GM23248 (cell line): Measurements from ENCODE around the gene SLC48A1. TPM values are rescaled to one million over a fixed set of nuclear protein-coding genes. Genes with fewer than 3 reads are reported as not detected.

ENCODE experiments used
- DNase-seq: peaks from one replicate; pipeline ENCODE4 v3.0.0-alpha.2; 2015
- H2AFZ ChIP-seq: fragments of 200-600 bp; sonication (generic); 2 replicates; pipeline ENCODE4 v1.6.1; 2016; ENCODE audit warnings: antibody characterized with exemption
- H3F3A ChIP-seq: fragments of 200-600 bp; sonication (generic); 2 replicates; pipeline ENCODE4 v1.6.1; 2016; ENCODE audit warnings: mild to moderate bottlenecking, antibody characterized with exemption, mixed run types; ENCODE audit not compliant: insufficient read depth
- H3K27ac ChIP-seq: fragments of 200-600 bp; sonication (generic); 2 replicates; pipeline ENCODE4 v1.5.1; 2016; ENCODE audit warnings: mild to moderate bottlenecking
- H3K27me3 ChIP-seq: fragments of 200-600 bp; sonication (generic); replicated peaks from 2 replicates; pipeline ENCODE4 v1.6.1; 2016; ENCODE audit warnings: mild to moderate bottlenecking; ENCODE audit not compliant: insufficient read depth
- H3K36me3 ChIP-seq: fragments of 200-600 bp; sonication (generic); 2 replicates; pipeline ENCODE4 v1.6.1; 2016; ENCODE audit warnings: low read depth, mild to moderate bottlenecking
- H3K4me1 ChIP-seq: fragments of 200-600 bp; sonication (generic); 2 replicates; pipeline ENCODE4 v1.6.1; 2016; ENCODE audit warnings: mild to moderate bottlenecking; ENCODE audit not compliant: insufficient read depth
- H3K4me2 ChIP-seq: fragments of 200-600 bp; sonication (generic); one replicate; pipeline ENCODE4 v1.6.1; 2016; ENCODE audit warnings: mild to moderate bottlenecking; ENCODE audit not compliant: unreplicated experiment
- H3K4me3 ChIP-seq: fragments of 200-600 bp; sonication (generic); 2 replicates; pipeline ENCODE4 v1.5.1; 2016; ENCODE audit warnings: mild to moderate bottlenecking
- H3K79me2 ChIP-seq: fragments of 200-600 bp; sonication (generic); 2 replicates; pipeline ENCODE4 v1.6.1; 2016; ENCODE audit warnings: mild to moderate bottlenecking; ENCODE audit not compliant: insufficient read depth
- H3K9ac ChIP-seq: fragments of 200-600 bp; sonication (generic); 2 replicates; pipeline ENCODE4 v1.6.1; 2016; ENCODE audit warnings: mild to moderate bottlenecking
- H3K9me2 ChIP-seq: fragments of 200-600 bp; sonication (generic); 2 replicates; pipeline ENCODE4 v1.6.1; 2016; ENCODE audit warnings: mixed run types, mild to moderate bottlenecking, moderate library complexity; ENCODE audit not compliant: insufficient read depth
- H3K9me3 ChIP-seq: fragments of 200-600 bp; sonication (generic); one replicate; pipeline ENCODE4 v1.6.1; 2017; ENCODE audit warnings: low read depth
- H4K20me1 ChIP-seq: fragments of 200-600 bp; sonication (generic); 2 replicates; pipeline ENCODE4 v1.6.0; 2016; ENCODE audit not compliant: insufficient read depth
- EZH2 ChIP-seq: fragments of 200-600 bp; sonication (generic); IDR thresholded peaks from 2 replicates; pipeline ENCODE4 v1.6.1; 2018; ENCODE audit warnings: antibody characterized with exemption, mild to moderate bottlenecking; ENCODE audit not compliant: insufficient read depth, poor library complexity, severe bottlenecking
- EZH2phosphoT487 ChIP-seq: fragments of 200-600 bp; sonication (generic); IDR thresholded peaks from 2 replicates; pipeline ENCODE4 v1.6.1; 2018; ENCODE audit warnings: antibody characterized with exemption, moderate library complexity, mild to moderate bottlenecking, low read depth; ENCODE audit not compliant: insufficient read depth
- WGBS, 2 experiments: methylation state at CpG; one replicate each; pipeline ENCODE4 v1.1.6; 2015 to 2017; ENCODE audit warnings: low lambda C conversion rate in 2 of 2, low coverage in 1 of 2; ENCODE audit errors: missing lambda C conversion rate in 2 of 2; 5-methylcytosine and 5-hydroxymethylcytosine counted together
- in situ Hi-C: fragments of 300-500 bp; cut with MboI; formaldehyde crosslinking; loops from 2 replicates; pipeline ENCODE4 v1.15.0; 2020
- polyA plus RNA-seq: library from polyadenylated mRNA; unstranded; fragments of >200 nt; fragmentation: Nextera tagmentation; extraction: Ambion mirVana; gene quantifications from 2 replicates; pipeline ENCODE4 v1.2.1, GENCODE V29; 2016
- total RNA-seq: library from RNA; depleted of rRNA; stranded (reverse); fragments of >200 nt; shearing (Covaris generic); gene quantifications from 2 replicates; pipeline ENCODE4 v1.2.3, GENCODE V29; 2014

SLC48A1 gene
- total and polyA plus RNA-seq, 2 experiments from 2014 or later, result 16.4 to 21.8 TPM

DNA sequence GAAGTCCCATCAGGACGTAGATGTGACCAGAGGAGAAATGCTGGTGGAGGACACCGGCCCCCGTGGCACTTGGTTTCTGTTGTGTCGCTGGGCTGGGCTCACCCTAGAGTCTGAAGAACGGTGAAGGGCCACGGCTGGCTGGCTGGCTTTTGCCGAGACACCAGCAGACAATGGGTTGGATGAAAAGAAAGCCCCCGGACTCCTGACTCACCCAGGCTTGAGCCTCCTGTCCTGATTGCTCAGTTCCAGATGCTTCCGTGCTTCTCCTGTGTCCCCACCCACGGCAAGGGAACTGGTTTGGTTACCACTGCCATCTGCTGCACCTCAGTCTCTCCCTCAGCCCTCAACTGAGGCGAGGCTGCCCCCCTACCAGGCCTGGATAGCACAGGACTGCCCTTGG is 37.4 kb upstream of the SLC48A1 start:
- no peaks in the 10 kb centered on the region for H3K27me3 ChIP-seq
- WGBS, 2 experiments, result 70 to 79% methylated on average over 11 of the region's 11 CpGs
- no peaks in the 10 kb centered on the region for H3K79me2 ChIP-seq
- peaks cover 16% of the 10 kb centered on the region for H3K4me1 ChIP-seq
- no peak overlapping the region for H2AFZ ChIP-seq
- peak; percentile 55 for DNase-seq
- H3K36me3 ChIP-seq, result no peaks in the 10 kb centered on the region
- no peak overlapping the region for H3K9ac ChIP-seq
- H3F3A ChIP-seq, result peaks cover 4% of the 10 kb centered on the region
- no peak overlapping the region for H3K27ac ChIP-seq
- H4K20me1 ChIP-seq, result no peaks in the 10 kb centered on the region
- no peak for TF ChIP-seq EZH2
- no peak for TF ChIP-seq EZH2phosphoT487
- no peak overlapping the region for H3K4me3 ChIP-seq
- no peak overlapping the region for H3K4me2 ChIP-seq
- in situ Hi-C loops, result no loop called here
- H3K9me2 ChIP-seq, result no peaks in the 10 kb centered on the region
- no peaks in the 10 kb centered on the region for H3K9me3 ChIP-seq

- in situ Hi-C loops, result no loop called here
- Histone ChIP-seq H3K4me1 (peaks cover 11% of the 10 kb centered on the region), H3K27ac (no peak overlapping the region)
Observed at GRCh38 chr12:47736216-47736615, 36.8 kb upstream of the SLC48A1 start.

DNA sequence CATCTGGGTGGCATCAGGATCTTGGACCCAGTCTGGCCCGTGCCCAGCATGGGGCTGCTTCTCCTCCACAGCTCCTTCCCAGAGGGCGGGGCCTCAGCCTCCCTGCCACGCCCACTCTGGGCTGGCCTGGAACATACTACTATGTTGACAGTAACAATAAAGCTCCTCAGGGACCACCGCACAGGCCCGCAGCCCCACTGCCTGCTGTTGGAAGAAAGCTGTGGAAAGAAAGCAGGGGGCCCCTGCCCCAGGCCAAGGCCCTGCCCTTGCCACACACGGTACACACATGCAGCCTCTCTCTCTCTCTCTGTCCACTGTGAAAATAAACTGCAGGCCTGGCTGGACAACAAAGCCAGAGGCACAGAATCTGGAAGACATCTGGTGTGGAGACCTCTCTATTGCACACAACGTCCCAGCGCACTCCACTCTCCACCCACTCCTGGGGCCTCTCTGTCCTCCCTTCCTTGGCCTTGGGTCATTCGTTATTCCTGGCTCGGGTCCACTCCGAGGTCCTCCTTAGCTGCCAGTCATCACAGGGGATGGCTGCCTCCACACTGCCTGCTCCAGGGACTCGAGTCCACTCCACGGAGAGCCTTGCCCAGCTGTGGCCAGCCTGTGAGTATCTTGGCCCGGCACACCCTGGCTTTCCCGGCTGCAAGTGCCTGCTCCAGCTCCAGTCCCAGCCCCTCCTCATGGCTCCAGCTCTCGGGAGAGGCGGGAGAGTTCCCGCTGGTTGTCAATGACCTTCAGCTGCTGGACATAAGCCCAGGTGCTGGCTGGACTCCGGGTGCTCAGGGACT is 36.0 kb upstream of the SLC48A1 start:
- no peaks in the 10 kb centered on the region for H3K79me2 ChIP-seq
- no peaks in the 10 kb centered on the region for H3K9me2 ChIP-seq
- TF ChIP-seq EZH2 (no peak), EZH2phosphoT487 (no peak)
- in situ Hi-C loops, result no loop called here
- no peaks in the 10 kb centered on the region; the same call in 1 of the 2 replicates for H3F3A ChIP-seq
- H3K4me3 ChIP-seq, result no peak overlapping the region
- H3K27me3 ChIP-seq, result no peaks in the 10 kb centered on the region
- peak; percentile 78 for DNase-seq
- H3K36me3 ChIP-seq, result no peaks in the 10 kb centered on the region
- 11% methylated on average over 19 of the region's 19 CpGs for WGBS, 2 experiments
- peaks cover 11% of the 10 kb centered on the region for H3K4me1 ChIP-seq
- peak overlapping the region; percentile 33; the same call in 1 of the 2 replicates for H3K27ac ChIP-seq
- H3K4me2 ChIP-seq, result peak overlapping the region; percentile 32
- peak overlapping the region; percentile 72 for H2AFZ ChIP-seq
- H4K20me1 ChIP-seq, result no peaks in the 10 kb centered on the region
- no peaks in the 10 kb centered on the region for H3K9me3 ChIP-seq
- H3K9ac ChIP-seq, result peak overlapping the region; percentile 30; the same call in 1 of the 2 replicates

More at GRCh38 chr12:47736216-47736615, 36.8 kb upstream of the SLC48A1 start:
- Histone ChIP-seq H3F3A (no peaks in the 10 kb centered on the region; the same call in 1 of the 2 replicates), H3K36me3 (no peaks in the 10 kb centered on the region), H3K9ac (no peak overlapping the region), H3K79me2 (no peaks in the 10 kb centered on the region), H3K4me3 (no peak overlapping the region), H3K27me3 (no peaks in the 10 kb centered on the region), H3K4me2 (no peak overlapping the region), H3K9me2 (no peaks in the 10 kb centered on the region), H2AFZ (no peak overlapping the region), H4K20me1 (no peaks in the 10 kb centered on the region), H3K9me3 (no peaks in the 10 kb centered on the region)
- 41 to 57% methylated on average over 4 of the region's 4 CpGs for WGBS, 2 experiments
- TF ChIP-seq EZH2, result no peak
- no peak for TF ChIP-seq EZH2phosphoT487
- no peak for DNase-seq

GRCh38 chr12:47737936-47738594 is 35.0 kb upstream of the SLC48A1 start:
- no peaks in the 10 kb centered on the region for H3K36me3 ChIP-seq
- H3K9me3 ChIP-seq, result no peaks in the 10 kb centered on the region
- TF ChIP-seq EZH2phosphoT487 (no peak), EZH2 (no peak)
- no peak overlapping the region for H3K27ac ChIP-seq
- H3K4me2 ChIP-seq, result no peak overlapping the region
- no peak for DNase-seq
- H3K9me2 ChIP-seq, result no peaks in the 10 kb centered on the region
- WGBS, 2 experiments, result 87 to 92% methylated on average over 11 to 17 of the region's 17 CpGs
- no peak overlapping the region for H3K9ac ChIP-seq
- H3K4me1 ChIP-seq, result peaks cover 11% of the 10 kb centered on the region
- H3K4me3 ChIP-seq, result no peak overlapping the region
- no peaks in the 10 kb centered on the region; the same call in 1 of the 2 replicates for H3F3A ChIP-seq
- H3K27me3 ChIP-seq, result no peaks in the 10 kb centered on the region
- H4K20me1 ChIP-seq, result no peaks in the 10 kb centered on the region
- in situ Hi-C loops, result no loop called here
- no peak overlapping the region for H2AFZ ChIP-seq
- H3K79me2 ChIP-seq, result no peaks in the 10 kb centered on the region
